A673 (cell line): Measurements from ENCODE around the gene GPR89A. TPM values are rescaled to one million over a fixed set of nuclear protein-coding genes. Genes with fewer than 3 reads are reported as not detected.

Experiments used
- BruUV-seq: library from RNA; stranded (reverse); fragments of 400-500 nt; replicated peaks from 2 replicates; lab custom pipeline; 2021; lab: Mats Ljungman, UMichigan
- CTCF ChIA-PET: fragments of 300-600 bp; sonication (Branson Sonifier 250); formaldehyde crosslinking; loops from one replicate; lab custom pipeline; 2022; ENCODE audit warnings: antibody characterized with exemption; lab: Charles Lee
- POLR2A ChIA-PET: fragments of 300-600 bp; sonication (Branson Sonifier 250); formaldehyde crosslinking; loops from one replicate; lab custom pipeline; 2022; ENCODE audit warnings: antibody characterized with exemption; ENCODE audit not compliant: low non-redundant PET; lab: Charles Lee
- DNase-seq: peaks from one replicate; pipeline ENCODE4 v3.0.0-alpha.2; 2015; ENCODE audit warnings: low spot score
- H3K27ac ChIP-seq: fragments of 200-600 bp; sonication (generic); 2 replicates; pipeline ENCODE4 v1.5.1; 2016; ENCODE audit warnings: mixed run types, low read depth, mild to moderate bottlenecking, mixed read lengths, antibody characterized with exemption, low read length; ENCODE audit not compliant: poor library complexity, severe bottlenecking
- H3K27me3 ChIP-seq: fragments of 200-600 bp; sonication (generic); replicated peaks from 2 replicates; pipeline ENCODE4 v1.6.1; 2017; ENCODE audit warnings: mixed run types, low read depth, mild to moderate bottlenecking, mixed read lengths, antibody characterized with exemption, low read length; ENCODE audit not compliant: insufficient read depth, poor library complexity
- H3K36me3 ChIP-seq: fragments of 200-600 bp; sonication (generic); 2 replicates; pipeline ENCODE4 v1.6.1; 2016; ENCODE audit warnings: mixed run types, mild to moderate bottlenecking, mixed read lengths, antibody characterized with exemption, low read length; ENCODE audit not compliant: insufficient read depth, poor library complexity, severe bottlenecking
- H3K4me1 ChIP-seq: fragments of 200-600 bp; sonication (generic); 2 replicates; pipeline ENCODE4 v1.6.1; 2017; ENCODE audit warnings: mixed run types, mild to moderate bottlenecking, mixed read lengths, antibody characterized with exemption, low read length; ENCODE audit not compliant: insufficient read depth, poor library complexity, severe bottlenecking
- H3K4me3 ChIP-seq: fragments of 200-600 bp; sonication (generic); 2 replicates; pipeline ENCODE4 v1.5.1; 2016; ENCODE audit warnings: low read depth, mixed run types, mild to moderate bottlenecking, mixed read lengths, low read length; ENCODE audit not compliant: poor library complexity, severe bottlenecking
- H3K9me3 ChIP-seq: fragments of 200-600 bp; sonication (generic); 2 replicates; pipeline ENCODE4 v1.6.1; 2016; ENCODE audit warnings: mixed run types, low read depth, mild to moderate bottlenecking, mixed read lengths, antibody characterized with exemption, low read length; ENCODE audit not compliant: poor library complexity, severe bottlenecking
- EZH2 ChIP-seq: fragments of 200-600 bp; sonication (generic); IDR thresholded peaks from 2 replicates; pipeline ENCODE4 v1.6.1; 2017; ENCODE audit warnings: borderline replicate concordance, low read depth, mild to moderate bottlenecking, mixed read lengths, antibody characterized with exemption, low read length; ENCODE audit not compliant: poor library complexity, severe bottlenecking
- intact Hi-C: fragments of 100-400 bp; cut with micrococcal nuclease; formaldehyde crosslinking; loops from one replicate; pipeline ENCODE4 v1.10.0; 2022; ENCODE audit not compliant: unreplicated experiment
- total RNA-seq: library from RNA; stranded (reverse); gene quantifications from 2 replicates; pipeline ENCODE4 v1.2.3, GENCODE V29; 2021
- TF ChIP-seq, protein P1 (sequence below): fragments of 300-800, 200-600 bp; sonication (generic); conservative IDR thresholded peaks from 2 replicates; pipeline ENCODE4 v1.5.1; 2017; ENCODE audit warnings: low read depth, mild to moderate bottlenecking, antibody characterized with exemption, low read length, moderate library complexity, mixed read lengths

The GPR89A gene
- total RNA-seq, 1 experiment from 2014 or later: 31.3 TPM

DNA sequence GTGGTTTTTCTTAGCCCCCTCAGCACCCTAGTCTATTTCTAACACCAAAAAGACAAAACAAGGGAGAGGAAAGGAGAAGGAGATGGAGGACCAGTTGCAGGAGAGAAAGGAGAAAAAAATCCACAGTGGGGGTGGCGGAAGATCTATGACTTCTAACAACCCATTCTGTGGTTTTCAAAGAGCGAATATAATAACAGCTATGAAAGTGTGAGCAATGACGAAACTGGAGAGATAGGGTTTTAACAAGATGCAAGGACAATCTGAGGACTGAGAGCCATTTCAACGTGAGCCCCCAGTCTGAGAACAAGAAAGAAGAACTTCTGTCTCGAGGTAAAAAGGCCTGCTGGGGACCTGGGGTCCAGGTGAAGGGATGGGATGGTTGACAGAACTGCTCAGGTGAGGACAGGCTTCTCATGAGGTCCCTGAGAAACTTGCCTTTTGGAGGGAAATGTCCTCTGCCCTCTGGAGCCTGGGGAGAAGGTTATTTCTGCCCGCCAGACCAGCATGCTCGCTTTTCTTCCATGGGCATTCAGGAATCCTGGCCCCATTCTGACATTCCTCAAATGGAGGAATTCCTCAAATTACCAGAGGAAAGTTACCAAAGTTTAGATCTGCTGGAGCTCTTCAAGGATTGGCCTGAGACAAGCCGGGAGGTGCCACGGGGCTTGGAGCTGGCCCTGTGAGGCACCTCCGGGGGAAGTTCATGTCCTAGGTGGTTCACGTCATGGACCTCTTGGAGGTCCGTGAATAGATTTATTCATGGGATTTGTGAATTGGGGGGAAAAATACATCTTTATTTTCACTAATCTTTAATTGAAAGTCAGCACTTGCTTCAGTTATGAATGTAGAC lies 111.7 kb downstream of the GPR89A start, which contains the start of gene CD160:
Gene CD160, plus strand, starts transcription at position 270 of the 850 bp plus-strand sequence. CDS start 8,829 bp downstream, outside the sequence.
- POLR2A ChIA-PET: no interaction called here
- Histone ChIP-seq H3K4me1 (peaks cover 4% of the 10 kb centered on the region), H3K36me3 (no peaks in the 10 kb centered on the region), H3K27ac (no peak within 1 kb of the TSS), H3K27me3 (no peaks in the 10 kb centered on the region), H3K9me3 (no peaks in the 10 kb centered on the region), H3K4me3 (no peak within 1 kb of the TSS)
- CTCF ChIA-PET: no interaction called here
- intact Hi-C loops: no loop called here
- BruUV-seq: no TSS peak
- DNase-seq: no peak
- TF ChIP-seq EZH2: no peak
- TF ChIP-seq, protein P1, sequence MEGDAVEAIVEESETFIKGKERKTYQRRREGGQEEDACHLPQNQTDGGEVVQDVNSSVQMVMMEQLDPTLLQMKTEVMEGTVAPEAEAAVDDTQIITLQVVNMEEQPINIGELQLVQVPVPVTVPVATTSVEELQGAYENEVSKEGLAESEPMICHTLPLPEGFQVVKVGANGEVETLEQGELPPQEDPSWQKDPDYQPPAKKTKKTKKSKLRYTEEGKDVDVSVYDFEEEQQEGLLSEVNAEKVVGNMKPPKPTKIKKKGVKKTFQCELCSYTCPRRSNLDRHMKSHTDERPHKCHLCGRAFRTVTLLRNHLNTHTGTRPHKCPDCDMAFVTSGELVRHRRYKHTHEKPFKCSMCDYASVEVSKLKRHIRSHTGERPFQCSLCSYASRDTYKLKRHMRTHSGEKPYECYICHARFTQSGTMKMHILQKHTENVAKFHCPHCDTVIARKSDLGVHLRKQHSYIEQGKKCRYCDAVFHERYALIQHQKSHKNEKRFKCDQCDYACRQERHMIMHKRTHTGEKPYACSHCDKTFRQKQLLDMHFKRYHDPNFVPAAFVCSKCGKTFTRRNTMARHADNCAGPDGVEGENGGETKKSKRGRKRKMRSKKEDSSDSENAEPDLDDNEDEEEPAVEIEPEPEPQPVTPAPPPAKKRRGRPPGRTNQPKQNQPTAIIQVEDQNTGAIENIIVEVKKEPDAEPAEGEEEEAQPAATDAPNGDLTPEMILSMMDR: no peak

Other genes with a start within 250 kb of the GPR89A start
- 3.9 TPM in 2 replicates for gene NBPF20, start 182.4 kb upstream of the GPR89A start, total RNA-seq
- gene PDZK1, start 99.4 kb downstream of the GPR89A start, total RNA-seq: 0.39 and 0.52 TPM in 2 replicates
- gene CD160, start 111.5 kb downstream of the GPR89A start, total RNA-seq: not detected in 2 replicates
- 15.3 and 18.0 TPM in 2 replicates for gene RNF115, start 216.1 kb downstream of the GPR89A start, total RNA-seq
- gene POLR3C, start 216.2 kb downstream of the GPR89A start, total RNA-seq: 49.6 and 50.3 TPM in 2 replicates
- gene NUDT17, start 237.6 kb downstream of the GPR89A start, total RNA-seq: 3.4 and 6.6 TPM in 2 replicates